ENCODE measurements around the gene LHX4. TPM values are rescaled to one million over a fixed set of nuclear protein-coding genes. Genes with fewer than 3 reads are reported as not detected.

Gene LHX4
- total RNA-seq, 4 donors from 2014 or later: not detected

DNA sequence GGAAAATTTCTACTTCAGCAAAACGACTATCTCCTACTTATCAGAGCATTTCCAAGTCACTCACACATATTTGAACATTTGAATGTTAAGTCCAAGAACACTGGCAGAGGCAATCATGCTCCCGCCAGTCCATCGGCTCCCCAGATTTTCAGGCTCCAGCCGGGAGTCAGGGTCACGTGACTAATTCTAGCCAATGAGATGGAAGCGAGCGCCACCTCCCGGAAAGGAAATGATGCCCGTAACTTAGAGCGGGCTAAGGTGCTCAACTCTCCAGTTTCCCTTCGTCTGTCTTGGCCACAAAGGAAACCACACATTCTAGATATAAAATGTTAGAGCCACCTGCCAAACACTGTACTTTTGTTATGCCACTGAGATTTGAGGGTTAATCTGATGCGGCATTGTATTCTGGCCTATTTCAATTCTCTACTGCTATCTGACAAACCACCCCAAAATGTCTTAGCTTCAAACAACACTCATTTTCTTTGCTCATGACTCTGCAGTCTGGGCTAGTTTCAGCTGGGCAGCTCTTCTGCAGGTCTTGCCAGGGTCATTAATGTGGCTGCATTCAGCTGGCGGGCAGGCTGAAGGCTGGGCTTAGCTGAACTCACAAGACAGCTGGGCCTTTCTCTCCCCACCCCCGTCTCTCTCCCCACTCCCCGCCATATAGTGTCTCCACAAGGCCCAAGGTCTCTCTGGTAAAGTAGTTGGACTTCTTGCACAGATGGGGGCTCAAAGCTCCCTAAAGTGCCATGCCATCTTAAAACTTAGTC lies 16.5 kb upstream of the LHX4 start:
- no peak for ATAC-seq
- Histone ChIP-seq H3K27ac (no peak overlapping the region), H3K4me3 (no peak overlapping the region), H3K27me3 (peaks cover 15% of the 10 kb centered on the region), H3K4me1 (no peaks in the 10 kb centered on the region), H3K36me3 (no peaks in the 10 kb centered on the region), H3K9me3 (no peaks in the 10 kb centered on the region)
- TF ChIP-seq POLR2AphosphoS5 (IDR thresholded peaks at IDR 0.05) (no peak), EP300 (IDR thresholded peaks at IDR 0.05) (no peak), POLR2A (IDR thresholded peaks at IDR 0.05) (no peak)
- TF ChIP-seq, protein P1, sequence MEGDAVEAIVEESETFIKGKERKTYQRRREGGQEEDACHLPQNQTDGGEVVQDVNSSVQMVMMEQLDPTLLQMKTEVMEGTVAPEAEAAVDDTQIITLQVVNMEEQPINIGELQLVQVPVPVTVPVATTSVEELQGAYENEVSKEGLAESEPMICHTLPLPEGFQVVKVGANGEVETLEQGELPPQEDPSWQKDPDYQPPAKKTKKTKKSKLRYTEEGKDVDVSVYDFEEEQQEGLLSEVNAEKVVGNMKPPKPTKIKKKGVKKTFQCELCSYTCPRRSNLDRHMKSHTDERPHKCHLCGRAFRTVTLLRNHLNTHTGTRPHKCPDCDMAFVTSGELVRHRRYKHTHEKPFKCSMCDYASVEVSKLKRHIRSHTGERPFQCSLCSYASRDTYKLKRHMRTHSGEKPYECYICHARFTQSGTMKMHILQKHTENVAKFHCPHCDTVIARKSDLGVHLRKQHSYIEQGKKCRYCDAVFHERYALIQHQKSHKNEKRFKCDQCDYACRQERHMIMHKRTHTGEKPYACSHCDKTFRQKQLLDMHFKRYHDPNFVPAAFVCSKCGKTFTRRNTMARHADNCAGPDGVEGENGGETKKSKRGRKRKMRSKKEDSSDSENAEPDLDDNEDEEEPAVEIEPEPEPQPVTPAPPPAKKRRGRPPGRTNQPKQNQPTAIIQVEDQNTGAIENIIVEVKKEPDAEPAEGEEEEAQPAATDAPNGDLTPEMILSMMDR (IDR thresholded peaks at IDR 0.05): no peak
- 72 to 85% methylated on average over 6 to 12 of the region's 15 CpGs for WGBS, 2 donors (ENCODE audit: low coverage in 1 of 2)

DNA sequence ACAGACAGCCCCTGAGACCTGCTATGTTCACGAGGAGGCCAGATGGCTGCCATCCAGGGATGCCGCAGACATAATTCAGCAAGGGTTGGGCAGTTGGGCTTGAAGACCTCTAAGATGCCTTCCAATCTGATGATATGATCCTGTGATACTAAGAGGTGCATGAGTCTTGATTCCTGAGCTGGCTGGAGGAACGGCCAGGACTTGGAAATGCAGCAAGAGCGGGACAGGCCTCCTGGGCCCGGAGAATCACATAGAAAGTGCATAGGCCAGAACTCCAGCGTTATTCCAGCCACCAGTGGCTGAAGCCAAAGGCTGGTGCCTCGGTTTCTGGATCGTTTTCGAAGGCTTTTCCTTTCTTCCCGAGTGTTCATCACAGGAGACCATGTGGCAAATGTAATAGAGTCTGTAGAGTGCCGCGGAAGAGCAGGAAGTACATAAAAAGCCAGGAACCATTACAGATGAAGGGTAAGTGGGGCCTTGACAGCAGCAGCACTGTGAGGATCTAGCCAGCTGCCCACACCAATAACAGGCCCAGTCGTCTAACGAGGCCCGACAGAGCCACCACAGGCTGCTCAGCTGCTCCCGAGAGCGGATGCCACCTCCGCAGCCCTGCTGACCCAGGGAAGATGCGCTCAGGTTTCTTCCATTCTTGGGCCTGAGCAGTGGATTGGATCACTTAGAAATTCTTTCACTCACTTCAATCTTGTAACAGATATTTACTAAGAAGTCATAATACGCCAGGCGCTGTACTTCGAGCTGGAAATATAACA lies 14.0 kb upstream of the LHX4 start:
- Histone ChIP-seq H3K9me3 (no peaks in the 10 kb centered on the region), H3K27me3 (peaks cover 23% of the 10 kb centered on the region), H3K27ac (no peak overlapping the region), H3K4me3 (no peak overlapping the region), H3K36me3 (no peaks in the 10 kb centered on the region), H3K4me1 (no peaks in the 10 kb centered on the region)
- WGBS, 2 donors (ENCODE audit: low coverage in 1 of 2): 70 to 80% methylated on average over 6 of the region's 22 CpGs
- no peak for ATAC-seq
- no peak for TF ChIP-seq POLR2AphosphoS5 (IDR thresholded peaks at IDR 0.05)
- no peak for TF ChIP-seq POLR2A (IDR thresholded peaks at IDR 0.05)
- no peak for TF ChIP-seq EP300 (IDR thresholded peaks at IDR 0.05)
- TF ChIP-seq, protein P1 (IDR thresholded peaks at IDR 0.05): no peak

DNA sequence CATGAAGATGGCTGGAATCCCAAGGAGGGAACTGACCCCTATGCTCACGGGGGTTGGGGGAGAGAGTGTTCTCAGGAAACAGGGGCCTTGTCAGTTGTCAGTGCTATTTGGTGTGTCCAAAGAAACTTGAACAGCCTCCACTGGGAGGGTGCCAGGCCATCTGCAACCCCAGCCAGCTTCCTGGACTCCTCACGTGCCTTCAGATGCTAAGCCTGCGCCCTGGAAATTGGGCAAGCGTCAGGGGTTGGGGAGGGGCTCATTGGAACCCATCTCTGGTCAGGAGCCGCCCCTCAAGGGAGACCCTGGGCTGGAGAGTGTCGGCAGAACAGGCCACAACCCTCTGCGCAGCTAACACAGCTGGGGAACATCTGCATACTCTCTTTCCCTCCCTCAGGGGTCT lies 13.1 kb upstream of the LHX4 start:
- Histone ChIP-seq H3K4me3 (no peak overlapping the region), H3K27ac (no peak overlapping the region), H3K36me3 (no peaks in the 10 kb centered on the region), H3K4me1 (no peaks in the 10 kb centered on the region), H3K27me3 (peaks cover 21% of the 10 kb centered on the region), H3K9me3 (no peaks in the 10 kb centered on the region)
- ATAC-seq: no peak
- WGBS, 2 donors (ENCODE audit: low coverage in 1 of 2): 57% methylated on average over 5 of the region's 7 CpGs; no CpG with 5 or more reads in 1 of the 2 donors
- TF ChIP-seq, protein P1 (IDR thresholded peaks at IDR 0.05): no peak
- no peak for TF ChIP-seq POLR2AphosphoS5 (IDR thresholded peaks at IDR 0.05)
- TF ChIP-seq POLR2A (IDR thresholded peaks at IDR 0.05): no peak
- TF ChIP-seq EP300 (IDR thresholded peaks at IDR 0.05): no peak

DNA sequence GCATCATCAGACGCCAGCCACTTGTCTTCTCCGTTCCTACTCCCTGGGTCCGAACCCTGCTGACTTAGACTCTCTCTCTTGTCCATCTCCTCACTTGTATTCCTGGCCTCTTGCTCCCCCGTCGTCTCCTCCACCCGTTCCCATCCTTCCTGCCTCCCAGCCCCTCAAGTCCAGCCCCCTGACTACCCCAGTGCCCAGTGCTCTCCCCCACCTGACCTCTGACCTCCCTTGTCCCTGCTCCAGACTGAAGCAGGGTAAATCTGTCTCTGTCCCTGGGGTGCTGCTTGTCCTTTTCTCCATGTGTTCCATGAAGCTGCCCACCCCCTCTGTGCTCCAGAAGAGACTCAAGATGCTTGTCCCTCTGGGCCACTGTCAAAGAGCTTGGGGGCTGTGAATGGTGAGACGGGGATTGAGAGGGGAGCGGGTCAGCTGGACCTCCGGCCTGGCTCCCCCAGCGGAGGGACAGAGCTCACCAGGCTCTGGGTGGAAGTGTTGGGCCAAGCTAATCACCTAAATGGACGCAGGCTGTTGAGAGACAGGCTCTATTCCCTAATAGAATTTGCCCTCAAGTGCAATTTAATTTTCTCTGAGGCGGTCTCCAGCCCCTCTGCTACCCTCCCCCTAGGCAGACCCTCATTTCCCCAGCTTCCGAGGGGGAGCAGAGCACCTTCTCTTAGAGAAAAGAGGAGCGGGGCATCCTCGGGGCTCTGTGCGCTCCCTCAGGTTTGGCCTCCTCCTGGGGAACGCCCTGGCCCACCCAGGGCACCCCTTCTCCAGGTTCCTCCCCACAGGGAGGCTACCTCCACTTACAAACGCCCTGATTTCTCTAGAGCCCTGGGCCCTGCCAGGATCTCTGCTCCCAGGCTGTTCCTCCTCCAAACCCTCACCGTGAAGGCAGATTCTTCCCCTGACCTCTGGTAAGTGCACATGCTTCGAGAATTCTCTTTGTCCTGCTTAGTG lies 11.0 kb upstream of the LHX4 start:
- H3K27me3 ChIP-seq: peaks cover 30% of the 10 kb centered on the region
- no peaks in the 10 kb centered on the region for H3K36me3 ChIP-seq
- WGBS, 2 donors (ENCODE audit: low coverage in 1 of 2): 80 to 82% methylated on average over 4 to 18 of the region's 20 CpGs
- H3K4me1 ChIP-seq: no peaks in the 10 kb centered on the region
- no peak overlapping the region for H3K27ac ChIP-seq
- H3K9me3 ChIP-seq: no peaks in the 10 kb centered on the region
- ATAC-seq: no peak
- no peak overlapping the region for H3K4me3 ChIP-seq
- TF ChIP-seq POLR2A (IDR thresholded peaks at IDR 0.05): no peak
- no peak for TF ChIP-seq EP300 (IDR thresholded peaks at IDR 0.05)
- TF ChIP-seq, protein P1 (IDR thresholded peaks at IDR 0.05): no peak
- TF ChIP-seq POLR2AphosphoS5 (IDR thresholded peaks at IDR 0.05): no peak

All from gastroesophageal sphincter (tissue), 4 donors.